ENCODE results near the gene HERC6. TPM values are rescaled to one million over a fixed set of nuclear protein-coding genes. Genes with fewer than 3 reads are reported as not detected.

The HERC6 gene
- total RNA-seq, 1 donor from 2014 or later: 0.22 TPM

GRCh38 chr4:88350786-88351185 lies 27.9 kb upstream of the HERC6 start:
- no peaks in the 10 kb centered on the region for H3K36me3 Mint-ChIP-seq (ENCODE audit: unreplicated experiment)
- no peak for DNase-seq

DNA sequence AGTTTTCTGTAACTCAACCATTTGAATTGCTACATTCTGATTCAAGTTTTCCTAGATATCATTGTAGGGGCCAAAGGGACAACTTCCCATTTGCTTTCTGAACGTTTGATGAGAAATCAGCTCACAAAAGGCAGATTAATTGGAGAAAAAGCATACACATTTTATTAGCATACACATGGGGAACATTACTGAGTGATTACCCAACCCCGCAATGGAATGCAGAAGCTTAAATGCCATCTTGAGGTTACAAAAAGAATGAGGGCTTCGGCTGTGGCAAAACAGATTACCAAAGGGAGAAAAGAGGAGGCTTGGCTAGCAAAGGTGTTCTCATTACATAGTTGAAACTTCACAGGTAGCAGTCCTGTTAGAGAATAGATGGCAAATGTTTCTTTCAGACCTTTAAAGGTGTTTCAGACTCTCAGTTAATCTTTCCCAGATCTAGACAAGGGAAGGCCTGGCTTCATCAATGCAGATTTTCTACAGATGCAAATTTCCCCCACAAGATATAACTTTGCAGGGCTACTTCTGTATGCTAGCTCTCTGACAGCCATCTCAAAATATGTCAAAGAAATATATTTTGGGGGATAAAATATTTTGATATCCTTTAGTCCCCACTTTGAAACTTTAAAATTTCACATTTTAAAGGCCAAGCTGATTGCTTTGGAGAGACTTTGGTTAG lies 26.5 kb upstream of the HERC6 start:
- no peaks in the 10 kb centered on the region for H3K4me1 Mint-ChIP-seq (ENCODE audit: low read depth, unreplicated experiment)
- TF ChIP-seq CTCF (IDR thresholded peaks at IDR 0.05; ENCODE audit: partially characterized antibody, unreplicated experiment): no peak
- H3K4me3 Mint-ChIP-seq (ENCODE audit: unreplicated experiment): no peak overlapping the region
- no peak for DNase-seq
- H3K36me3 Mint-ChIP-seq (ENCODE audit: unreplicated experiment): no peaks in the 10 kb centered on the region
- no peak overlapping the region for H3K27ac Mint-ChIP-seq (ENCODE audit: unreplicated experiment)
- H3K27me3 Mint-ChIP-seq (ENCODE audit: unreplicated experiment): peaks cover 2% of the 10 kb centered on the region
- no peaks in the 10 kb centered on the region for H3K9me3 Mint-ChIP-seq (ENCODE audit: unreplicated experiment)

More at GRCh38 chr4:88350786-88351185, 27.9 kb upstream of the HERC6 start:
- no peak for TF ChIP-seq CTCF (IDR thresholded peaks at IDR 0.05; ENCODE audit: partially characterized antibody, unreplicated experiment)
- no peaks in the 10 kb centered on the region for H3K4me1 Mint-ChIP-seq (ENCODE audit: low read depth, unreplicated experiment)
- peaks cover 2% of the 10 kb centered on the region for H3K27me3 Mint-ChIP-seq (ENCODE audit: unreplicated experiment)
- H3K9me3 Mint-ChIP-seq (ENCODE audit: unreplicated experiment): no peaks in the 10 kb centered on the region
- no peak overlapping the region for H3K27ac Mint-ChIP-seq (ENCODE audit: unreplicated experiment)
- H3K4me3 Mint-ChIP-seq (ENCODE audit: unreplicated experiment): no peak overlapping the region

DNA sequence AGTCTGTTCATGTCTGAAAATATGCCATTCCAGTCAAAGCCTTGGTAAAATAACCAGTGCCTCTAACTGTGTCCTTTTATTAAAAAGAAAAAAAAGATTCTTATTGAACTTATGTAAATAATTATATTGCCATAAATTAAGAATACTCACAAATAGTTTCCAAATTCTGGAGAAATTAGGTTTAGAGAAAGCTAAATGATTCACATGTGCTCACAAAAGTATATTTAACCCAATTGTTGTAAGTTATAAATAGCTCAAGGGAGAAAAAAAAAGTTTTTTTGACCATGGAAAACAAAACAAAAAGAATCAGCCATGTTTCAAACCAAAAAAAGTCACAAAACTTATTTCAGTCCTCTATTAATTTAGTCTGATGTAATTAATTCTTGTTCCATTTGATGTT lies 25.3 kb upstream of the HERC6 start:
- peaks cover 2% of the 10 kb centered on the region for H3K27me3 Mint-ChIP-seq (ENCODE audit: unreplicated experiment)
- no peak for DNase-seq
- no peak overlapping the region for H3K4me3 Mint-ChIP-seq (ENCODE audit: unreplicated experiment)
- H3K27ac Mint-ChIP-seq (ENCODE audit: unreplicated experiment): no peak overlapping the region
- no peaks in the 10 kb centered on the region for H3K36me3 Mint-ChIP-seq (ENCODE audit: unreplicated experiment)
- no peaks in the 10 kb centered on the region for H3K9me3 Mint-ChIP-seq (ENCODE audit: unreplicated experiment)
- no peak for TF ChIP-seq CTCF (IDR thresholded peaks at IDR 0.05; ENCODE audit: partially characterized antibody, unreplicated experiment)
- H3K4me1 Mint-ChIP-seq (ENCODE audit: low read depth, unreplicated experiment): no peaks in the 10 kb centered on the region

- TF ChIP-seq CTCF (IDR thresholded peaks at IDR 0.05; ENCODE audit: partially characterized antibody, unreplicated experiment): no peak
- Mint-ChIP-seq H3K27me3 (ENCODE audit: unreplicated experiment) (peaks cover 2% of the 10 kb centered on the region), H3K36me3 (ENCODE audit: unreplicated experiment) (no peaks in the 10 kb centered on the region), H3K9me3 (ENCODE audit: unreplicated experiment) (peaks cover 1% of the 10 kb centered on the region), H3K4me3 (ENCODE audit: unreplicated experiment) (no peak overlapping the region), H3K27ac (ENCODE audit: unreplicated experiment) (no peak overlapping the region), H3K4me1 (ENCODE audit: low read depth, unreplicated experiment) (no peaks in the 10 kb centered on the region)
- DNase-seq: no peak
These were observed 21.9 kb upstream of the HERC6 start for GRCh38 chr4:88356771-88357170.

DNA sequence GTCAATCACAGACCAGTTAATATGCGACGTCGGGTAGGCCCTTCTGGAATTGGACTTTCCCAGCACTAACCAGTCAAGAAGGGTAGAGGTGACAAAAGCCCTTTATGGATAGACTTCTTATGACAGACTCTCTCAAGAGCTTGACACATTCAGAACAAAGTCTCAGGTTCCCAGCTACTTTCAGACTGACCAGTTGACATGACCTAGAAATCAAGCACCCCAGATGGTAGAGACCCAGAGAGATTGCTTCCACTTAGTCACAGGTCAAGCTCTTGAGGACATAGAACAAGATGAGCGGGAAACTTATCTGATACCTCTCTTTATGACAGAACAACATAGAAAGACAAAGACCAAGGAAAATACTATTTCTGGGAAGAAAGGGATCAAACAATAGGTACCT lies 21.4 kb upstream of the HERC6 start:
- no peak for TF ChIP-seq CTCF (IDR thresholded peaks at IDR 0.05; ENCODE audit: partially characterized antibody, unreplicated experiment)
- Mint-ChIP-seq H3K4me3 (ENCODE audit: unreplicated experiment) (no peak overlapping the region), H3K4me1 (ENCODE audit: low read depth, unreplicated experiment) (no peaks in the 10 kb centered on the region), H3K36me3 (ENCODE audit: unreplicated experiment) (no peaks in the 10 kb centered on the region), H3K9me3 (ENCODE audit: unreplicated experiment) (peaks cover 1% of the 10 kb centered on the region), H3K27ac (ENCODE audit: unreplicated experiment) (no peak overlapping the region), H3K27me3 (ENCODE audit: unreplicated experiment) (peaks cover 2% of the 10 kb centered on the region)
- DNase-seq: no peak
